ENCODE results near the gene ANAPC13.

DNA sequence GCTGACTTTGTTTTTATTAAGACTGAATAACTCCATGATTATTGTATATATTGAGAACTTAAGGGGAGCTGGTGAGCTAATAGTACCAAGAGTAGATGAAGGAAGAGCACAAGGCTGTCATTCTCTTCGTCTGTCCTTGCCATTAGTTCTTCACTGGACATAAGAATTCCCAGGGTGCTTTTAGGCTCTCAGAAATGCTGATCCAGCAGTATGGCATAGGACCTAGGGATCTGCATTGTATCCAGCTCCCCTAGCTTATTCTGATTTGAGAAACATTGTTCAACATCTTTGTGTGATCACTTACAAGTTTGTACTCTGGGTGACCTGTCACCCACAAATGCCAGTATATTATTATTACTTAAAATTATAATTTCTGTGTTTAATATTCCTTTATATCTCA is 47.7 kb upstream of the ANAPC13 start:
- TF ChIP-seq, protein P1, sequence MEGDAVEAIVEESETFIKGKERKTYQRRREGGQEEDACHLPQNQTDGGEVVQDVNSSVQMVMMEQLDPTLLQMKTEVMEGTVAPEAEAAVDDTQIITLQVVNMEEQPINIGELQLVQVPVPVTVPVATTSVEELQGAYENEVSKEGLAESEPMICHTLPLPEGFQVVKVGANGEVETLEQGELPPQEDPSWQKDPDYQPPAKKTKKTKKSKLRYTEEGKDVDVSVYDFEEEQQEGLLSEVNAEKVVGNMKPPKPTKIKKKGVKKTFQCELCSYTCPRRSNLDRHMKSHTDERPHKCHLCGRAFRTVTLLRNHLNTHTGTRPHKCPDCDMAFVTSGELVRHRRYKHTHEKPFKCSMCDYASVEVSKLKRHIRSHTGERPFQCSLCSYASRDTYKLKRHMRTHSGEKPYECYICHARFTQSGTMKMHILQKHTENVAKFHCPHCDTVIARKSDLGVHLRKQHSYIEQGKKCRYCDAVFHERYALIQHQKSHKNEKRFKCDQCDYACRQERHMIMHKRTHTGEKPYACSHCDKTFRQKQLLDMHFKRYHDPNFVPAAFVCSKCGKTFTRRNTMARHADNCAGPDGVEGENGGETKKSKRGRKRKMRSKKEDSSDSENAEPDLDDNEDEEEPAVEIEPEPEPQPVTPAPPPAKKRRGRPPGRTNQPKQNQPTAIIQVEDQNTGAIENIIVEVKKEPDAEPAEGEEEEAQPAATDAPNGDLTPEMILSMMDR (IDR thresholded peaks at IDR 0.05; ENCODE audit: poor library complexity, severe bottlenecking) = no peak
- no peak for TF ChIP-seq POLR2AphosphoS5 (IDR thresholded peaks at IDR 0.05)
- TF ChIP-seq RAD21 (conservative IDR thresholded peaks at IDR 0.05) = no peak
- TF ChIP-seq EZH2 (IDR thresholded peaks at IDR 0.05; ENCODE audit: borderline replicate concordance, insufficient read depth, low read length, poor library complexity, severe bottlenecking) = no peak
- no peak for TF ChIP-seq SMC3 (conservative IDR thresholded peaks at IDR 0.05; ENCODE audit: poor library complexity)
- no peak for TF ChIP-seq TAF1 (IDR thresholded peaks at IDR 0.05; ENCODE audit: low read depth)
- TF ChIP-seq EP300 (conservative IDR thresholded peaks at IDR 0.05; ENCODE audit: poor library complexity, severe bottlenecking) = no peak

Measured in neural cell (in vitro differentiated cells).